Ovary (tissue), 9 donors: ENCODE data around the gene ACTL7A. TPM values are rescaled to one million over a fixed set of nuclear protein-coding genes. Genes with fewer than 3 reads are reported as not detected.

Source experiments
- DNase-seq, 5 donors: peaks; one replicate each; pipeline ENCODE4 v3.0.0-alpha.2; 2019 to 2020
- H3K27ac ChIP-seq, 2 donors: fragments of 200-600 bp; one replicate each; pipeline versions ENCODE4 v1.5.1 to v1.8.0; 2019 to 2022
- H3K27me3 ChIP-seq: fragments of 200-600 bp; one replicate; pipeline ENCODE4 v1.8.0; 2022
- H3K36me3 ChIP-seq: fragments of 200-600 bp; sonication (generic); one replicate; pipeline ENCODE4 v1.5.1; 2019
- H3K4me1 ChIP-seq: one replicate; pipeline ENCODE4 v1.8.1; 2013; ENCODE audit warnings: mild to moderate bottlenecking, moderate library complexity; ENCODE audit not compliant: insufficient read depth
- H3K4me3 ChIP-seq: fragments of 200-600 bp; sonication (generic); one replicate; pipeline ENCODE4 v1.5.1; 2017
- H3K9me3 ChIP-seq, 2 donors: fragments of 200-600 bp in 1 of 2; sonication (generic) in 1 of 2; one replicate each; pipeline versions ENCODE4 v1.5.1 to v1.8.1; 2013 to 2019; ENCODE audit warnings: mild to moderate bottlenecking in 1 of 2, moderate library complexity in 1 of 2
- EP300 ChIP-seq: sonication (generic); formaldehyde crosslinking; IDR thresholded peaks from one replicate; pipeline ENCODE4 v1.6.1; 2017; ENCODE audit warnings: antibody characterized with exemption
- POLR2A ChIP-seq: fragments of 450-650 bp; IDR thresholded peaks from one replicate; pipeline ENCODE4 v1.6.1; 2017; ENCODE audit warnings: antibody characterized with exemption, mild to moderate bottlenecking, moderate library complexity
- WGBS, 3 donors: extraction: QIAGEN DNeasy Blood & Tissue Kit in 1 of 3; methylation state at CpG; one replicate each; pipeline versions ENCODE4 v1.1.5 to v1.1.7; 2013 to 2017; 5-methylcytosine and 5-hydroxymethylcytosine counted together
- intact Hi-C, 4 donors: fragments of 100-400 bp; cut with DNase I; formaldehyde crosslinking; loops; one replicate each; pipeline versions ENCODE4 v1.11.0 to v1.15.1; 2022 to 2023
- polyA plus RNA-seq, 2 donors: library from polyadenylated mRNA; stranded (reverse); fragments of 200-250 nt in 1 of 2; fragments of 350-450 nt in 1 of 2; fragmentation: Illumina TruSeq in 1 of 2; extraction: RNeasy Lipid Tissue Mini Kit (QIAGEN cat#74804) in 1 of 2; gene quantifications; one replicate each; pipeline ENCODE4 v1.2.3, GENCODE V29; 2013 to 2014
- total RNA-seq, 7 donors: library from RNA; depleted of rRNA in 2 of 7; stranded (reverse); fragments of >200 nt in 2 of 7; fragmentation: NEBNext Ultra II Directional in 3 of 7; extraction: Animal tissue kit (Norgen Biotek cat#: 25700) in 3 of 7; gene quantifications; one replicate each; pipeline versions ENCODE4 v1.1.0 to v1.2.4, GENCODE V29; 2016 to 2023
- TF ChIP-seq, protein P1 (sequence below), 3 donors: fragments of 450-650 bp in 2 of 3; fragments of 200-600 bp in 1 of 3; IDR thresholded peaks; one replicate each; pipeline versions ENCODE4 v1.5.1 to v1.8.0; 2016 to 2022; ENCODE audit warnings: antibody characterized with exemption in 3 of 3, mild to moderate bottlenecking in 1 of 3
- donor health status: DM: no; HTN: no; CAD: no; lungs with moderate emphysema.
- donor health status: DM: no; HTN: no; CAD: no.
- donor health status: Bipolar disorder and iron deficiency.
- donor health status: DM: yes; HTN: yes; CAD: no.
- donor health status: DM: no; HTN: no; CAD: no.
- donor health status: DM: yes; HTN: yes; CAD: no.

ACTL7A gene
- total and polyA plus RNA-seq, 9 donors: not detected

DNA sequence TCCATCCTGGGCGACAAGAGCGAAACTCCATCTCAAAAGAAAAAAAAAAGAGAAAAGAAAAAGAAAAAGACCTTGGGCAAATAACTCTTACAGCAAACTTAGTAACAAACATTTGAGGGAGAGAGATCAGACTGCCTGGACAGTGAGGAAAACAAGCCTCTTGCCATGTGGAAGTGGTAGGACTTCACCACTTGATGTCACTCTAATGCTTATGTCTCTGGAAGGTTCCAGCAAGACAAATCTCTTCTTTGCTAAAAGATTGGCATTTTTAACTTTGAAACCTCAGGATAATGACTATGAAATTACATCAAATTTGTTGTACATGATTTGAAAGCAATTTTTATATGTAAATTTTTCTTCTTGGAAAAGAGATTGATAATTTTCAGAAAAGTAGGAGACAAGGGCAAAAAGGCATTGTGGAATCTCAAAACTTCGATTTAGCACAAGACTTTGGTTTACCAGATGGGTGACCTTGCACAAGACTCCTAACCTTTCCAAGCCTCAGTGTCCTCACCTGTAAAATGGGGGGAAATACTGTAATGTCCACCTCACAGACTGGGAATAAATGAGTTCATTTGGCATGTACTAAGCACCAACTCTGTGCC lies 11.7 kb upstream of the ACTL7A start:
- Histone ChIP-seq H3K27ac (no peak overlapping the region), H3K4me1 (peaks cover 5% of the 10 kb centered on the region), H3K27me3 (no peaks in the 10 kb centered on the region), H3K4me3 (no peak overlapping the region), H3K9me3 (no peaks in the 10 kb centered on the region), H3K36me3 (no peaks in the 10 kb centered on the region)
- WGBS, 3 donors: 67 to 92% (median 86%) methylated on average over 3 of the region's 3 CpGs
- TF ChIP-seq, protein P1, sequence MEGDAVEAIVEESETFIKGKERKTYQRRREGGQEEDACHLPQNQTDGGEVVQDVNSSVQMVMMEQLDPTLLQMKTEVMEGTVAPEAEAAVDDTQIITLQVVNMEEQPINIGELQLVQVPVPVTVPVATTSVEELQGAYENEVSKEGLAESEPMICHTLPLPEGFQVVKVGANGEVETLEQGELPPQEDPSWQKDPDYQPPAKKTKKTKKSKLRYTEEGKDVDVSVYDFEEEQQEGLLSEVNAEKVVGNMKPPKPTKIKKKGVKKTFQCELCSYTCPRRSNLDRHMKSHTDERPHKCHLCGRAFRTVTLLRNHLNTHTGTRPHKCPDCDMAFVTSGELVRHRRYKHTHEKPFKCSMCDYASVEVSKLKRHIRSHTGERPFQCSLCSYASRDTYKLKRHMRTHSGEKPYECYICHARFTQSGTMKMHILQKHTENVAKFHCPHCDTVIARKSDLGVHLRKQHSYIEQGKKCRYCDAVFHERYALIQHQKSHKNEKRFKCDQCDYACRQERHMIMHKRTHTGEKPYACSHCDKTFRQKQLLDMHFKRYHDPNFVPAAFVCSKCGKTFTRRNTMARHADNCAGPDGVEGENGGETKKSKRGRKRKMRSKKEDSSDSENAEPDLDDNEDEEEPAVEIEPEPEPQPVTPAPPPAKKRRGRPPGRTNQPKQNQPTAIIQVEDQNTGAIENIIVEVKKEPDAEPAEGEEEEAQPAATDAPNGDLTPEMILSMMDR (IDR thresholded peaks at IDR 0.05): no peak
- no peak for TF ChIP-seq POLR2A
- TF ChIP-seq EP300: no peak
- no peak for DNase-seq
- intact Hi-C loops: no loop called here

DNA sequence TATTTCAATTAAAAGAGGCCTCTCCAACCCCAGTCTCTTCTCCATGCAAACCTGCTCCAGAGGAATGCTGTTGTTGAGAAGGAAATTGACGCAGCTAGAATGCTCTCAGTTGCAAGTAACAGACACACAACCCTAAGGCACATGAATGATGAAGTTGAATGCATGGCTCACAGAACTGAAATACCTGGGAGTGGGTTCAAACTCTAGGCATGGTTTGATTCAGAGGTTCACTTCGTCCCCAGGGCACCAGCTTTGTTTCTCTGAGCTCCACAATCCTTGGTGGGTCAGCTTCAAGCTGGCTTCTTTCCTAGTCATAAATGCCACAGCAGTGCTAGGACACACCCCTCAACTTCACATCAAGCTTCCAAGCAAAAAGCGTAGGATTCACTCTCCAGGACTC lies 10.9 kb upstream of the ACTL7A start:
- Histone ChIP-seq H3K4me1 (peaks cover 5% of the 10 kb centered on the region), H3K27me3 (no peaks in the 10 kb centered on the region), H3K27ac (no peak overlapping the region), H3K4me3 (no peak overlapping the region), H3K36me3 (no peaks in the 10 kb centered on the region), H3K9me3 (no peaks in the 10 kb centered on the region)
- WGBS, 3 donors: 80 to 88% (median 86%) methylated on average over 3 of the region's 3 CpGs
- intact Hi-C loops: no loop called here
- TF ChIP-seq POLR2A: no peak
- TF ChIP-seq, protein P1 (IDR thresholded peaks at IDR 0.05): no peak
- no peak for TF ChIP-seq EP300
- DNase-seq: no peak

DNA sequence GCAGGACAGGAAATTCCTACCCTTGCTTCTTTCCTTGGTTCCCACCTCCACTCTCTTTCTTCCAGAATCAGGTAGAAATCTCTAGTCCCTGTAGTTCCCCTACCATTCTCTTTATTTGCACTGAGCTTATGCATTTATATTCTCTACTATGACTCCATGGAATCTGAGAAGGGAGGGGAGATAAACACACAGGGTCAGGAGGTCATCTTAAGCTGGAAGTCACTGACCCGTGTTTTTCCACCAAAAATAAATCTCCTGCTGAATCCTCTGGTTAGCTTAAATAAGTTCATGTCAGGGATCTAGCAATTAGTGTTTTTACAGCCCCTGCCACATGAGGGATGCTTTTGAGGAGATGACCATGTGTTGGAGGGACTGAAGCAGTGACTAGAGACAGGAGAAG lies 10.0 kb upstream of the ACTL7A start:
- no peaks in the 10 kb centered on the region for H3K9me3 ChIP-seq
- no peak for DNase-seq
- H3K4me3 ChIP-seq: no peak overlapping the region
- peaks cover 5% of the 10 kb centered on the region for H3K4me1 ChIP-seq
- H3K36me3 ChIP-seq: no peaks in the 10 kb centered on the region
- no peak overlapping the region for H3K27ac ChIP-seq
- H3K27me3 ChIP-seq: no peaks in the 10 kb centered on the region
- TF ChIP-seq EP300: no peak
- TF ChIP-seq, protein P1 (IDR thresholded peaks at IDR 0.05): no peak
- TF ChIP-seq POLR2A: no peak
- intact Hi-C loops: no loop called here
- WGBS, 3 donors: 4 to 24% (median 17%) methylated on average over 1 of the region's 1 CpG

DNA sequence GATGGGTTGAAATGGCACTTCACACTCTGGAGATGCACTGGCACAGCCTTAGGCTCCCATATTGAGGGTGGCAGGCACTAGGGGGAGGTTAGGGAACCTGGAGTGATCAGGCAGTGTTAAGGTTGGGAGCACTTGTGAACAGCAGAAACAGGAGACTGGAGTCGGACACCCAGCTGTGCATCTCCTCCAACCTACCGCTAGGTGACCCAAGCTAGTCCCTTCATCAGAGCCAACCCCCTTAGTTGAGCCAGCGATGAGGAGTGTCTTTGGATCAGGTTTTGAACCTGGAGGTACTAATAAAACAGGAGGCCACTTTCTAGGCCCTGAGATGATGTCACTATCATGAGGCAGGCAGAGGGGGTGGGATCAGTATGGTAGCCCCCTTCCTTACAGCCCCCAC lies 8.0 kb upstream of the ACTL7A start:
- H3K9me3 ChIP-seq: no peaks in the 10 kb centered on the region
- TF ChIP-seq, protein P1 (IDR thresholded peaks at IDR 0.05): no peak
- TF ChIP-seq EP300 (no peak), POLR2A (no peak)
- no peak for DNase-seq
- intact Hi-C loops: no loop called here
- H3K4me3 ChIP-seq: no peak overlapping the region
- no peaks in the 10 kb centered on the region for H3K27me3 ChIP-seq
- no peaks in the 10 kb centered on the region for H3K36me3 ChIP-seq
- H3K4me1 ChIP-seq: peaks cover 5% of the 10 kb centered on the region
- WGBS, 3 donors: 87 to 95% (median 92%) methylated on average over 3 of the region's 3 CpGs
- H3K27ac ChIP-seq: no peak overlapping the region
